Muscle of leg (tissue), 16 donors: ENCODE measurements around the gene HLA-DQA2. TPM values are rescaled to one million over a fixed set of nuclear protein-coding genes. Genes with fewer than 3 reads are reported as not detected.
"Not testable (repeated sequence)": the region's sequence is repeated elsewhere in the genome, so short reads cannot be mapped to it uniquely, and the experiment has no call there.

Experiments used
- DNase-seq: peaks from one replicate; pipeline ENCODE4 v3.0.0; 2013
- H3K27ac ChIP-seq: one replicate; pipeline ENCODE4 v1.5.1; 2013; ENCODE audit warnings: mild to moderate bottlenecking, low read length, control low read depth
- H3K27me3 ChIP-seq: one replicate; pipeline ENCODE4 v1.6.1; 2013; ENCODE audit warnings: low read length; ENCODE audit not compliant: control insufficient read depth, insufficient read depth
- H3K36me3 ChIP-seq: one replicate; pipeline ENCODE4 v1.6.1; 2013; ENCODE audit warnings: low read length; ENCODE audit not compliant: control insufficient read depth, insufficient read depth
- H3K4me1 ChIP-seq: one replicate; pipeline ENCODE4 v1.6.1; 2013; ENCODE audit warnings: low read length; ENCODE audit not compliant: control insufficient read depth, insufficient read depth
- H3K4me3 ChIP-seq: one replicate; pipeline ENCODE4 v1.5.1; 2013; ENCODE audit warnings: low read length, control low read depth
- H3K9me3 ChIP-seq: replicated peaks from 2 replicates; pipeline ENCODE4 v1.6.1; 2013; ENCODE audit warnings: low read depth, low read length; ENCODE audit not compliant: control insufficient read depth
- WGBS: methylation state at CpG from one replicate; pipeline ENCODE4 v1.1.5; 2013; ENCODE audit warnings: missing lambda C conversion rate; ENCODE audit not compliant: insufficient coverage; 5-methylcytosine and 5-hydroxymethylcytosine counted together
- long read RNA-seq, 11 donors: transcript quantifications; one replicate each; lab custom pipeline, GENCODE V29; 2026
- polyA plus RNA-seq, 8 donors: library from polyadenylated mRNA; unstranded; fragments of 120-200 nt; gene quantifications; one replicate each; pipeline versions ENCODE4 v1.2.1 to v1.2.3, GENCODE V29; 2013; ENCODE audit warnings: inconsistent platforms in 1 of 8, low replicate concordance in 1 of 8; ENCODE audit not compliant: insufficient read length in 8 of 8, insufficient read depth in 1 of 8
- total RNA-seq: library from RNA; stranded (reverse); fragments of 120-200 nt; gene quantifications from one replicate; pipeline ENCODE4 v1.2.4, GENCODE V29; 2013

The HLA-DQA2 gene
- total RNA-seq: 0.13 TPM
- under 1 TPM in 5 of 8 donors, not detected in 3; 0.30 to 0.80 (median 0.36) TPM for polyA plus RNA-seq
- long read RNA-seq, donor 1: 0 reads
- long read RNA-seq, donor 2: 0 reads
- long read RNA-seq, donor 3: 0 reads
- long read RNA-seq, donor 4: 0 reads
- long read RNA-seq, donor 5: 0 reads
- long read RNA-seq, donor 6: 0 reads
- long read RNA-seq, donor 7: 0 reads
- long read RNA-seq, donor 8: 0 reads
- long read RNA-seq, donor 9: 0 reads
- long read RNA-seq, donor 10: 0 reads
- long read RNA-seq, donor 11: 0 reads

DNA sequence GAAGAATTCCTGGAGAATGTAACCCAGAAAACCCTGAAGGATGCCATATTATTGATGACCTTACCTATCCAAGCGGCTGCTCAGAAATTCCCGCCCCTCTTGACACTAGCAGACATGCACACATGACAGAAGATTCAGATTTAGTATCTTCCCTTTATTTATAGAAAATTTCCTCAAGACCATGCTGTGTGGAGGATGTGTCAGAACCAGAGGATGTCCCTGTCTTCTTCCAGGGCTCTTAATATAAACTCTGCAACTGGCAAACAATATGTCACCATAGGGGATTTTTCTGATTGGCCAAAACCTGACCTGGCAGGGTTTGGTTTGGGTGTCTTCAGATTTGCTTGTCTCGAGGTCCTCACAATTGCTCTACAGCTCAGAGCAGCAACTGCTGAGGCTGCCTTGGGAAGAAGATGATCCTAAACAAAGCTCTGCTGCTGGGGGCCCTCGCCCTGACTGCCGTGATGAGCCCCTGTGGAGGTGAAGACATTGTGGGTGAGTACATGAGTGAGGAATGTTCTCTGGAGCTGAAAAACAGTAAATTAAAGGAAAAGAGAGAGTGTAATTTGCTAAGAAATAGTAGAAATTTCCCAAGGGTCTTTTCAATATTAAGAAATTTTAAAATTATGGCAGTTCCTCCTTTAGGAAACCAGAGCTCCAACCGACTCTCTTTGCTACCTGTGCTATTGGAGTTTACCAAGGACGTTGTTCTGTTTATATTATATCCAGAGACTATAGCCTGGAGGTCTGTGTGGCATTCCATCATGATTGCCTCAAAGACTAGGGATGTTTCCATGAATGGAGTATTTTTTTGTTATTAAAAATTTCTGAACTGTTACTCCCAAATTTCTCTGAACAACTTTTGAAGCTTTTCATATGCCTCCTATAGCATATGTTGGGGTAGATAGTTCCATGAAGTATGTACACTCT lies at the start of gene HLA-DQA2:
Gene HLA-DQA2, plus strand, starts transcription at position 361 of the 930 bp plus-strand sequence. Its CDS starts 53 bp downstream, at position 414.
- DNase-seq: no peak
- Histone ChIP-seq H3K4me3 (no peak within 1 kb of the TSS), H3K4me1 (no peaks in the 10 kb centered on the region), H3K27ac (no peak within 1 kb of the TSS), H3K36me3 (no peaks in the 10 kb centered on the region), H3K9me3 (no peaks in the 10 kb centered on the region), H3K27me3 (peaks cover 8% of the 10 kb centered on the region)
- WGBS: 44% methylated on average over 3 of the region's 7 CpGs

GRCh38 chr6:32692019-32692418 lies 49.2 kb upstream of the HLA-DQA2 start:
- H3K36me3 ChIP-seq: no peaks in the 10 kb centered on the region
- DNase-seq: no peak

GRCh38 chr6:32697031-32697430 lies 44.2 kb upstream of the HLA-DQA2 start:
- no CpG with 5 or more reads among the region's 1 CpG for WGBS
- no peak overlapping the region for H3K27ac ChIP-seq
- H3K4me1 ChIP-seq: no peaks in the 10 kb centered on the region
- no peaks in the 10 kb centered on the region for H3K36me3 ChIP-seq
- H3K4me3 ChIP-seq: no peak overlapping the region
- no peaks in the 10 kb centered on the region for H3K9me3 ChIP-seq
- H3K27me3 ChIP-seq: no peaks in the 10 kb centered on the region
- DNase-seq: no peak

More at GRCh38 chr6:32692019-32692418, 49.2 kb upstream of the HLA-DQA2 start:
- Histone ChIP-seq H3K9me3 (no peaks in the 10 kb centered on the region), H3K4me1 (no peaks in the 10 kb centered on the region), H3K27ac (no peak overlapping the region), H3K27me3 (peaks cover 2% of the 10 kb centered on the region), H3K4me3 (no peak overlapping the region)
- WGBS: 0% methylated on average over 1 of the region's 1 CpG

- 40% methylated on average over 1 of the region's 6 CpGs for WGBS
- Histone ChIP-seq H3K4me1 (no peaks in the 10 kb centered on the region), H3K36me3 (no peaks in the 10 kb centered on the region), H3K27ac (no peak overlapping the region), H3K27me3 (no peaks in the 10 kb centered on the region), H3K9me3 (no peaks in the 10 kb centered on the region), H3K4me3 (no peak overlapping the region)
- DNase-seq: peak; percentile 67
Observed at GRCh38 chr6:32700391-32701040, 40.7 kb upstream of the HLA-DQA2 start.

- Histone ChIP-seq H3K4me1 (no peaks in the 10 kb centered on the region), H3K27ac (no peak overlapping the region), H3K9me3 (no peaks in the 10 kb centered on the region), H3K36me3 (no peaks in the 10 kb centered on the region), H3K27me3 (no peaks in the 10 kb centered on the region), H3K4me3 (no peak overlapping the region)
- no peak for DNase-seq
- WGBS: 27% methylated on average over 3 of the region's 4 CpGs
Observed at GRCh38 chr6:32703347-32703746, 37.8 kb upstream of the HLA-DQA2 start.

- not testable (repeated sequence) for H3K27ac ChIP-seq, DNase-seq, H3K36me3 ChIP-seq, H3K9me3 ChIP-seq, H3K27me3 ChIP-seq, H3K4me3 ChIP-seq, H3K4me1 ChIP-seq
- WGBS: no CpG with 5 or more reads among the region's 3 CpGs
Observed at GRCh38 chr6:32705164-32705563, 36.0 kb upstream of the HLA-DQA2 start.

DNA sequence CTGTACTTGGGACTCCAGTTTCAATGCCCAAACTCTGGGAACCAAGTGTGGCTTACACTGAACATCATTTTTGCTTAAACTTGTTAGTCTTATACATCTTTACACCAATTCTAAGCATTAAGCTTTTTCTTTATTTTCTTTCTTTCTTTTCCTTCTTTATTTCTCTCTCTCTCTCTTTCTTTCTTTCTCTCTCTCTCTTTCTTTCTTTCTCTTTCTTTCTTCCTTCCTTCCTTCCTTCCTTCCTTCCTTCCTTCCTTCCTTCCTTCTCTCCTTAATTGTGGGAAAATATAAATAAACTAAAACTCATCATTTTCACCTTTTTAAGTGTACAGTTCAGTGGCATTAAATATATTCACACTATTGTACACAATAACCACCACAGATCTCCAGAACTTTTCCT lies 31.6 kb upstream of the HLA-DQA2 start:
- Histone ChIP-seq H3K36me3 (no peaks in the 10 kb centered on the region), H3K9me3 (no peaks in the 10 kb centered on the region), H3K4me1 (no peaks in the 10 kb centered on the region), H3K27me3 (no peaks in the 10 kb centered on the region), H3K4me3 (no peak overlapping the region), H3K27ac (no peak overlapping the region)
- no peak for DNase-seq

DNA sequence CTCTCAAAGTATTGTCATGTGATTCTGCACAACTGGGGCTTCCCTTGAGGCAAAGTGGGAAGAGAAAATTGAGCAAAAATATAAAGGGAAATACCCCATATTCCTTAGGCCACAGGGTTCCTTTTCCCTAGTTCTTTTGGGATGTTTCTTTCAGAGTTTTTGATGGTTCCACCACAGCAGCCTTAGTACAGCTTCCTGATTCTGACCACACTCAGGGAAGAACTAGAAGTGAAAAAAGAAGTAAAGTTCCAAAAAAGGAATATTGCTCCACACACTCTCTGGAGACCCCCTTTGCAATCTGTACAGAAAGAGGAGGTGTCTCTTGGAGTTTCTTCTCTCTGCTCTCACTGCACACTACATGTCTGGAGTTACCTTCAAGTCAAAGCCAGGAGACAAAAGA lies 27.9 kb upstream of the HLA-DQA2 start:
- Histone ChIP-seq H3K27ac (no peak overlapping the region), H3K27me3 (no peaks in the 10 kb centered on the region), H3K4me3 (no peak overlapping the region), H3K4me1 (no peaks in the 10 kb centered on the region), H3K36me3 (no peaks in the 10 kb centered on the region), H3K9me3 (no peaks in the 10 kb centered on the region)
- peak; percentile 1 for DNase-seq

- H3K4me3 ChIP-seq: no peak overlapping the region
- no peaks in the 10 kb centered on the region for H3K9me3 ChIP-seq
- DNase-seq: no peak
- no peaks in the 10 kb centered on the region for H3K27me3 ChIP-seq
- WGBS: 75% methylated on average over 2 of the region's 3 CpGs
- H3K27ac ChIP-seq: no peak overlapping the region
- no peaks in the 10 kb centered on the region for H3K4me1 ChIP-seq
- no peaks in the 10 kb centered on the region for H3K36me3 ChIP-seq
Observed at GRCh38 chr6:32716396-32716795, 24.8 kb upstream of the HLA-DQA2 start.

DNA sequence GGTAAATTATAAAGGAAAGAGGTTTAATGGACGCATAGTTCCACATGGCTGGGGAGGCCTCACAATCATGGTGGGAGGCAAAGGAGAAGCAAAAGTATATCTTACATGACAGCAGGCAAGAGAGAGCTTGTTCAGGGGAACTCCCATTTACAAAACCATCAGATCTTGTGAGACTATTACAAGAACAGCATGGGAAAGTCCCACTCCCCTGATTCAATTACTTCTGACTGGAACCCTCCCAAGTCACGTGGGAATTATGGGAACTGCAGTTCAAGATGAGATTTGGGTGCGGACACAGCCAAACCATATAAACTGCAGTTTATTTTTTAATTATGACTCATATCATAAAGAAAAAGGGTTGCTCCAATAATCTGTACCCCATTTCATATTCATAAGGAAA lies 22.3 kb upstream of the HLA-DQA2 start:
- no peaks in the 10 kb centered on the region for H3K27me3 ChIP-seq
- H3K9me3 ChIP-seq: no peaks in the 10 kb centered on the region
- WGBS: no CpG with 5 or more reads among the region's 3 CpGs
- no peak for DNase-seq
- no peak overlapping the region for H3K27ac ChIP-seq
- H3K36me3 ChIP-seq: no peaks in the 10 kb centered on the region
- H3K4me3 ChIP-seq: no peak overlapping the region
- no peaks in the 10 kb centered on the region for H3K4me1 ChIP-seq
